HG03575 (cell line): Measurements from ENCODE around the gene PDZRN4.
"Not testable (repeated sequence)": the region's sequence is repeated elsewhere in the genome, so short reads cannot be mapped to it uniquely, and the experiment has no call there.

Experiments used
- ATAC-seq: cut with Tn5 transposase; IDR thresholded peaks from one replicate; pipeline ENCODE4 v1.9.1; 2021; ENCODE audit not compliant: unreplicated experiment, insufficient number of reproducible peaks, low FRiP score; ENCODE audit errors: extremely low read depth

The PDZRN4 gene

DNA sequence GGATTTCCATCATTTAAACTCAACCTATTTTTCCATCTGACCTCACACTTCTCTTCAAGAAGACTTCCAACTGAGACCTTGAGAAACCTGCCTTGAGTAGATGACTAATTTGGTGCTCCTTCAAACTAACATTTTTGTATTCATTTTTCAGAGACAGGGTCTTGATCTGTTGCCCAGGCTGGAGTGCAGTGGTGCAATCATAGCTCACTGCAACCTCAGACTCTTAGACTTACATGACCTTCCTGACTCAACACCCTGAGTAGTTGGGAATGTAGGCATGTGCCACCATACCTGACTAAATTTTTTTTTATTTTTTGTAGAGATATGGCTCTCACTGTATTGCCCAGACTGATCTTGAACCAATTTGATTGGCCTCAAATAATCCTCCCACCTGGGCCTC, 389.9 kb downstream of the PDZRN4 start:
- ATAC-seq: no peak

DNA sequence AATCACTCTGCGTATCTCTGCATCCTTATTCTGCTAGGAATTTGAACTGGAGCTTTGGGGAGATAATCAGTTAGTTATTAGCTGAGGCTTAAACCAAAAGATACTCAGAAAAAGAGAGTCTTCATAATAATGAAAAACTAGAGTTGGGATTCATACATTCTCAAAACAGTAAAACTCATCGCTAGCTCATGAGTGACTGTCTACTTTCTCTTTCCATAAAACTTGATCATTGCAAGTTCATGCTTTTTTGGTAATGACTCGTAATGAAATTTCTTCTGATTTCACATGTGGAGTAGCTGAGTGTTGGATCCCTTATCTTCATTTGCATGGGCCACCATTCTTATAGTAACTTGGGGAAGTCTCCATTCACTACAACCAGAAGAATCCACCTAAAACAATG, 397.7 kb downstream of the PDZRN4 start:
- no peak for ATAC-seq

DNA sequence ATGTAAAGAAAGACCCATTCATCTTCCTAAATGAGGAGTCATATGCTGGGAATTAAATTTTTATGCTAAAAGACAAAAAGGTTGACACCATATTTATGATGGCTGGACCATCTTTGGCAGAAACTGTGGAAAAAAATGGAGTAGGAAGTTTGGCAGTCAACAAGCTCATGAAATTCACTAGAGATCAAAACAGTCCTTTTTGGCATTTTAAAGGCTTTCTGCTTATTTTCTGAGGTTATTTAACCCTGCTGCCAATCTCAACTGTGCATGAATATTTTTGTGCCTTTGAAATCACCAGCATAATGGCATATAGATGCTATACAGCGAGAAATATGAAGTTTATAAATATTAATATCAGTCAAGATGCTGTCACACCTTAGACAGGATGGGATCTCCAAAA, 399.5 kb downstream of the PDZRN4 start:
- no peak for ATAC-seq

DNA sequence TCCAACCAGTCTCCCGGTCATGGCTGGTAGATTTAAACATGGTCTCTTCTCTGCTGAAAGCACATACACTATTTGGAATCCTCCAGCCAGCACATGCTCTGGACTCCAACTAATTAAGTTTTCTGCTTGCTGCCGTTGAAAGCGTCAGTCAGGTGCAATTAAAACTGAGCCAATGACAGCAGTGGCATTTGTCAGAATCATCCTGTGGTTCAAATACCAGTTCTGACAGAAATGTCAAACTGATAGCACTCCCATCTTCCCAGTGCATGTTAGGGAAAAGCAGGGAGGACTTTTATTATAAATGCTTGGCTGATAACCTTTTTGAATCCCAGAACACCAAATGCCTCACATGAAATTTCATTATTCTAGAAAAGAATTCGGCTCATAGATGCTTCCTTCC, 401.8 kb downstream of the PDZRN4 start:
- no peak for ATAC-seq

DNA sequence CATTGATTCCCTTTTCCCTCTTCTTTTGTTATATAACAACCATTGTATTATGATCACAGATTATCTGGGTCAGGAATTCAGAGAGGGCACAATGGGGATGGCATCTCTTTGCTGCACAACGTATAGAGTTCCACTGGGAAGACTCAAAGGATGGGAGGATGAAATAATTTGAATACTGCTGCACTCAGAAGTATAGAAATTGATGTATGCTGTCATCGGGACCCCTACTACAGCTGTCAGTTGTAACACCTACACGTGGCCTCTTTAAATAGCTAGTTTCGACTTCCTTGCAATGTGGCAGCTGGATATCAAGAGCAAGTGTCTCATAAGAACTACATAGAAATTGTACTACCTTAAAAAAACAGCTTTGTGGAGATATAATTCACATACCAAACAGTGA, 408.1 kb downstream of the PDZRN4 start:
- ATAC-seq: no peak

DNA sequence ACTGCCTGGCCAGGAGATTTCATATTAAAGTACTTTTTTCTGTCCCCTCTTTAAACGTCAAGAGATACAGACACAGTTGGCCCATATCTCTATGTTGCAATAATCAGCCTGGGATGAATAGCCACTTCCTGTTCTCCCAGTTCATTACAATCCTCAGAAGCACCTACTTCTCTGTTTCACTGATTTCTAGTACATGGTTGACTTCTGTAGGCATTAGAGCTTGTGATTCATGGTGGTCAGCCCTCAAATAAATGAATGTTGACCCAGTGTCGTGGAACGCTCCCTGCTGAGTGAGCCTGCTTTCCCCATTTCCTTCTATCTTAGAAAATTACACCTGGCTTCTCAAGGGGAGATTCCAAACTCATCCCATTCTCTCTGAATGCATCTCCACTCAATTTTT, 416.7 kb downstream of the PDZRN4 start:
- no peak for ATAC-seq

DNA sequence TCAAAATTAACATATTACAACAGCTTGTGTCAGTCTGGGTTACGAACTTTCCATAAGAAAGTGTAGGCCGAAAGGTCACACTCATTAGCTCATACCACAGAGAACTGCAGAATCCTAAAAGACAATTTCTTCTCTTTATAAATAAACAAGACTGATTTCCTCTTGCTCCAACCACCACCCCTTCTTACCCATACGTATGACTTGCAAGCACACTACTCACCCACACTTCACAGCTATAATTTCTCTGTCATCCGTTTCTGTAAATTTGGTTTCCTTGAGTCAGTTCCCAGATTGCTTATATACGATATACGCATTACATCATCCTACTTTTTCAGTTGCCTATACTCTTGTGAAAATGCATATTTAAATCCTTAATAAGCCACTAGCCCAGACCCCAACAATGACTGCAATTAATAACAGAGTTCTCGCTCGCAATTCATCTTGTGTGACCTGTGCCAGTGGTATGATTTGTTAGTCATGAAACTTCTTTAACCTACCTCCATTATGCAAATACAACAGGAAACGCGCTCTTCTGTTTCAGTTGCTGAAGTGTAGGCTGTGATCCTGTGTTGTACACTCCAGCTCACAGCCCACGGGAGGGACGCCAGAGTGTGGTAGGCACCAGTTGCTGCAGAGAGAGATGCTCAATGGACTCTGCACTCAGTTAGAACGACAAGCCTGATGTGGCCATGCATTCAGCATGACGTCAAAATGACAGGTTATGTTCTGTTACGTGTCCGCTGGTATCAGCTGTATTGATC, 417.6 kb downstream of the PDZRN4 start:
- no peak for ATAC-seq

DNA sequence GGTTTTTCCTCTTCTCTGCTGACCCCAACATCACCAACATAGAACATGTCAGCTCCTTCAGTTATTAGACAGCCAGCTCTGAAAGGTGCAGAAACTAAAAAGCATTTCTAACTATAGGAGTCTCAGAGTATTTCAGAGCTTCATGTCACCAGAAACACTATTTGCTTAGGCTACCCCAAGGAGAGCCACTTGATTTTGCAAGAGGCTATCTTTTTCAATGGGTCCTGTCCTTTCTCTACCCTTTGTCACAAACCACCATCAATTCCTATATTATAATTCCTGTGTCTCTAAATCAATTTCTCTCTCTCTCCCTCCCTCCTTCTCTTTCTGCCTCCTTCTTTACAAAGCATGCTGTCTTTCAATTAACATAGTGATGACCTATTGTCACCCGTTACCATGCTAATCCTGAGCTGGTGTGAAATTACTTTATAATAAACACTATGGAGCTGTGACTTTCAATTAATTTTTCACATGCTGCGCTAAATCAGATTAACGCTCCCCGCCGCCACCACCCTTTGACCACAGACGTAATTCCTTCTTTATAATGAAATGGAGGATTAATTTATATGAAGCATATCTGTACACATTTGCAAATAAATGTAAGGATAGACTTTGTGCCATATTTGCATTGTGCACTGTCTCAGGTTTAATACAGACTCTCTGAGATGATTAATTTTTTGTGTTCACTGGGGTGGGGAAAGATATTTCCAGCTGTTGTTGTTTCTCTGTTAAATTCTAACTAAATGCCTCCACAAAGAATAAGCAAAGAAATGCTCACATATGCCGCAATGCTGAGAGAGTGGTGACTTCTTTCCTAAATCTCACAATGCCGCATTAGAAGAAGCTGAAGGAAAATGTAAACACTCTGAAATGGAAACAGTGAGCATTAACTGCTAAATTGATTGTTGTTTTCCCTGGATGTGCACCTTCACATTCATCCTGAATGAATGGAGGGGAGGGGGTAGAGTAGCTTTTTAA, 418.6 kb downstream of the PDZRN4 start:
- no peak for ATAC-seq

DNA sequence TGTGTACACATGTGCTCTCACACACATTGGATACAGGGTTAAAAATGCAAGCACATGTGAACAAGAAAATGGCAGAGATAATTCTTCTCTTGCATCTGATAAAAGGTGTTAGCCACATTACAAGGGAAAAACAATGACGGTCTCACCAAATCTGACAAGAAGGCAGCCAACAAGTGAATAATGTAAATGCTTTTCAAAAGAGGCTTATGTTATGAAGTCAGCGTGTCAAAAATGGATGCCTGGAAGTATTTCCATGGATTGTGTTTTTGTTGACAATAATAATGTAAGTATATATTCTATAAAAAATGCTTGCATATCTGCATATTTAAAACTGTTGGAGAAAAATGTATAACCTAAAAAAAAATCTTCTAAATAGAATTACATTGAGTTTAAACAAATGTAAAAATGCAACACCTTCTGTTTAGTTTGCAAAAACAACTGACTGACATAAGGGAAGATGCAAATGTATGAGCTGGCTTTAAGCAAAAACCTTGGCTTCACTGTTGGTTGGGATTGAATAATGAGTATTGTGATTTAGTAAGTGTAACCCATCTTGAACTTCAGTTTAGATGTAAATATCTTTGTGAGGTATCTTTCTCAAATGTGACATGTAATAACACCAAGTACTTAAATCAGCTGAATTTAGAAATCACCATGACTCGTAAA, 424.9 kb downstream of the PDZRN4 start:
- ATAC-seq: no peak

DNA sequence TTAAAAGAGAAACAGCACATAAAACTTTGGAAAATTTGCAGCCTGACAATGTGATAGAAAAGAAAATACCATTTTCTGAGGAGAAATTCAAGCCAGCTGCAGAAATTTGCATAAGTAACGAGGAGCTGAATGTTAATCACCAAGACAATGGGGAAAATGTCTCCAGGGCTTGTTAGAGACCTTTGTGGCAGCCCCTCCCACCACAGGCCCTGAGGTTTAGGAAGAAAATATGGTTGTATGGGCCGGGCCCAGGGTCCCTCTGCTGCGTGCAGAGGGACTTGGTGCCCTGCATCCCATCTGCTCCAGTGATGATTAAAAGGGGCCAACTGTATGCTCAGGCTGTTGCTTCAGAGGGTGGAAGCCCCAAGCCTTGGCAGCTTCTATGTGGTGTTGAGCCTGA, 427.1 kb downstream of the PDZRN4 start:
- not testable (repeated sequence) for ATAC-seq

DNA sequence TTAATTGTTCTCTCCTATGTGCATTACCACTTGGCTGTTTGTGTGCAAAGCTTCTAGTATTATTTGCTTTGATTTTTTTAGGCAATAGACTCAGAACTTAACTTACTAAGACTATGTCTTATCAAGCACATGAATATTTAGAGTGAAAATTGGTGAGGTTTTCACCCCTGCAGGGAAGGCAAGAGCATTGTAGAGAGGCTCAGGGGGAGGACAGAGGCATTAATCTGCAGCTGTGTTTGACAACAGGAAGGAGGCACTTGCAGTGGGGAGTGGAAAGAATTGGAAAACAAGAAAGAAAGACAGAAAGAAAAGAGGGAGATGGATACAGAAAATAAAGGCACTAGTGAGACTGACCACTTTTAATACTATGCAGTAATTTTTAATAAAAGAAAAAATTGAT, 431.6 kb downstream of the PDZRN4 start:
- no peak for ATAC-seq

DNA sequence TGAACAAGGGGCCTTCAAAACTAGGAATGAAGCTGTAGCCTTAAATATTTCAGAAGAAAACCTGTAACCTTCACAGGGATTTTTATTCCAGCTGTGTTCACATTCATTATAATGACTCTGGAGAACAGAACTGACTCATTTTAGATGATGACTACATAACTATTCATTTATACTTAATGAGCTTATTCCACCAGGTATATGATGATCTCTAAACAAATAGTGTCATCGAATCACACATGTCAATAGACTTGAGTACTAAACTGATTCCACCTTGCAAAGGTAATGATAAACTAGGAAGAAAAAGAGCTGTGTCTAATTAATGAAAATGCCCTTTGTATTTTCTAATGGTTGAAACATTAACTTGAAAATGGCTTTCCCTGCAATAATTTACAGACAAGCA, 433.2 kb downstream of the PDZRN4 start:
- ATAC-seq: no peak
